Neural progenitor cell (in vitro differentiated cells): ENCODE data around the gene SLC52A3. TPM values are rescaled to one million over a fixed set of nuclear protein-coding genes. Genes with fewer than 3 reads are reported as not detected.

Experiments used
- DNase-seq: peaks from one replicate; pipeline ENCODE4 v3.0.0-alpha.2; 2016; ENCODE audit warnings: low spot score
- H2AFZ ChIP-seq: fragments of 200-600 bp; sonication (generic); replicated peaks from 2 replicates; pipeline ENCODE4 v1.6.1; 2016; ENCODE audit warnings: antibody characterized with exemption
- H3F3A ChIP-seq: fragments of 200-600 bp; sonication (generic); 2 replicates; pipeline ENCODE4 v1.6.1; 2016; ENCODE audit warnings: antibody characterized with exemption, low read depth
- H3K27ac ChIP-seq: fragments of 200-600 bp; sonication (generic); 2 replicates; pipeline ENCODE4 v1.5.1; 2016; ENCODE audit warnings: mild to moderate bottlenecking
- H3K27me3 ChIP-seq: fragments of 200-600 bp; sonication (generic); 2 replicates; pipeline ENCODE4 v1.6.1; 2016; ENCODE audit warnings: mild to moderate bottlenecking, moderate library complexity
- H3K36me3 ChIP-seq: fragments of 200-600 bp; sonication (generic); 2 replicates; pipeline ENCODE4 v1.5.1; 2016
- H3K4me1 ChIP-seq: fragments of 200-600 bp; sonication (generic); 2 replicates; pipeline ENCODE4 v1.6.1; 2016; ENCODE audit warnings: mixed run types
- H3K4me2 ChIP-seq: fragments of 200-600 bp; sonication (generic); 2 replicates; pipeline ENCODE4 v1.6.1; 2016
- H3K4me3 ChIP-seq: fragments of 200-600 bp; sonication (generic); 2 replicates; pipeline ENCODE4 v1.5.1; 2016
- H3K79me2 ChIP-seq: fragments of 200-600 bp; sonication (generic); 2 replicates; pipeline ENCODE4 v1.6.1; 2016; ENCODE audit warnings: low read depth
- H3K9ac ChIP-seq: fragments of 200-600 bp; sonication (generic); 2 replicates; pipeline ENCODE4 v1.6.1; 2016
- H3K9me3 ChIP-seq: fragments of 200-600 bp; sonication (generic); 2 replicates; pipeline ENCODE4 v1.5.1; 2016; ENCODE audit warnings: low read depth
- H4K20me1 ChIP-seq: fragments of 200-600 bp; sonication (generic); 2 replicates; pipeline ENCODE4 v1.6.1; 2016; ENCODE audit warnings: low read depth
- H3K27ac Mint-ChIP-seq: 3 replicates; pipeline ENCODE4 v1.8.0; 2021; ENCODE audit warnings: mixed read lengths
- H3K27me3 Mint-ChIP-seq: 2 replicates; pipeline ENCODE4 v1.8.0; 2022; ENCODE audit warnings: low read depth, mild to moderate bottlenecking, inconsistent platforms, moderate library complexity, mixed read lengths; ENCODE audit not compliant: insufficient read depth
- H3K36me3 Mint-ChIP-seq: 3 replicates; pipeline ENCODE4 v1.8.0; 2021; ENCODE audit warnings: mixed read lengths
- H3K4me1 Mint-ChIP-seq: 3 replicates; pipeline ENCODE4 v1.8.0; 2021; ENCODE audit warnings: mixed read lengths
- H3K4me3 Mint-ChIP-seq: 3 replicates; pipeline ENCODE4 v1.8.0; 2021; ENCODE audit warnings: mild to moderate bottlenecking, moderate library complexity, mixed read lengths
- H3K9me3 Mint-ChIP-seq: 3 replicates; pipeline ENCODE4 v1.8.0; 2020; ENCODE audit warnings: mixed read lengths
- EZH2 ChIP-seq: fragments of 200-600 bp; sonication (generic); IDR thresholded peaks from 2 replicates; pipeline ENCODE4 v1.6.1; 2017; ENCODE audit warnings: antibody characterized with exemption, mild to moderate bottlenecking, moderate library complexity
- EZH2phosphoT487 ChIP-seq: fragments of 200-600 bp; sonication (generic); IDR thresholded peaks from 2 replicates; pipeline ENCODE4 v1.6.1; 2017; ENCODE audit warnings: antibody characterized with exemption
- total RNA-seq: library from RNA; depleted of rRNA; stranded (reverse); fragments of >200 nt; gene quantifications from 2 replicates; pipeline ENCODE4 v1.2.3, GENCODE V29; 2015; ENCODE audit warnings: low replicate concordance
- TF ChIP-seq, protein P1 (sequence below): fragments of 200-600 bp; sonication (generic); IDR thresholded peaks from 2 replicates; pipeline ENCODE4 v1.5.1; 2017; ENCODE audit warnings: antibody characterized with exemption, mild to moderate bottlenecking

The SLC52A3 gene
- total RNA-seq, 1 donor from 2014 or later, result not detected

DNA sequence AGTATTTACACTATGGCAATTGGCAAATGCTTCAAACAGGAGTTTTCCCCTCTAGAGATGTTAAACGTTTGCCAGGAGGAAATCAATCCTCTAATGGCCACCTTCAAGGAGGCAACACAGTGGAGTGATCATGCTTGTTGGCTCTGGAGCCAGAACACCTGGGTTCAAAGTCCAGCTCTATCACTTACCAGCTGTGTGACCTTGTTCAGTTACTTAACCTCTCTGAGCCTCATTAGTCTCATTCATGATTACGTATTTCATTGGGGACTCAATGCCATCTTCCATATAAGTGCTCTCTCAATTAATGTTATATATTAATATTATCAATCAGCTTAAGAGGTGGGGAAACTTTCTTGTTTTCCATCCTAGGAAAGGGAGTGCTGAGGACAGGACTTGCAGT lies 26.1 kb downstream of the SLC52A3 start:
- Histone ChIP-seq H3K27ac (no peak overlapping the region), H3K79me2 (no peaks in the 10 kb centered on the region), H3F3A (no peaks in the 10 kb centered on the region), H3K4me2 (no peak overlapping the region), H3K9me3 (peaks cover 12% of the 10 kb centered on the region), H3K36me3 (no peaks in the 10 kb centered on the region), H3K27me3 (no peaks in the 10 kb centered on the region), H3K9ac (no peak overlapping the region), H3K4me1 (no peaks in the 10 kb centered on the region), H2AFZ (no peak overlapping the region), H3K4me3 (no peak overlapping the region), H4K20me1 (no peaks in the 10 kb centered on the region)
- Mint-ChIP-seq H3K4me1 (peaks cover 3% of the 10 kb centered on the region), H3K36me3 (peaks cover 2% of the 10 kb centered on the region), H3K27ac (no peak overlapping the region), H3K4me3 (no peak overlapping the region), H3K27me3 (peaks cover 19% of the 10 kb centered on the region), H3K9me3 (peaks cover 16% of the 10 kb centered on the region)
- DNase-seq, result no peak
- TF ChIP-seq EZH2, result no peak
- TF ChIP-seq, protein P1, sequence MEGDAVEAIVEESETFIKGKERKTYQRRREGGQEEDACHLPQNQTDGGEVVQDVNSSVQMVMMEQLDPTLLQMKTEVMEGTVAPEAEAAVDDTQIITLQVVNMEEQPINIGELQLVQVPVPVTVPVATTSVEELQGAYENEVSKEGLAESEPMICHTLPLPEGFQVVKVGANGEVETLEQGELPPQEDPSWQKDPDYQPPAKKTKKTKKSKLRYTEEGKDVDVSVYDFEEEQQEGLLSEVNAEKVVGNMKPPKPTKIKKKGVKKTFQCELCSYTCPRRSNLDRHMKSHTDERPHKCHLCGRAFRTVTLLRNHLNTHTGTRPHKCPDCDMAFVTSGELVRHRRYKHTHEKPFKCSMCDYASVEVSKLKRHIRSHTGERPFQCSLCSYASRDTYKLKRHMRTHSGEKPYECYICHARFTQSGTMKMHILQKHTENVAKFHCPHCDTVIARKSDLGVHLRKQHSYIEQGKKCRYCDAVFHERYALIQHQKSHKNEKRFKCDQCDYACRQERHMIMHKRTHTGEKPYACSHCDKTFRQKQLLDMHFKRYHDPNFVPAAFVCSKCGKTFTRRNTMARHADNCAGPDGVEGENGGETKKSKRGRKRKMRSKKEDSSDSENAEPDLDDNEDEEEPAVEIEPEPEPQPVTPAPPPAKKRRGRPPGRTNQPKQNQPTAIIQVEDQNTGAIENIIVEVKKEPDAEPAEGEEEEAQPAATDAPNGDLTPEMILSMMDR, result no peak

DNA sequence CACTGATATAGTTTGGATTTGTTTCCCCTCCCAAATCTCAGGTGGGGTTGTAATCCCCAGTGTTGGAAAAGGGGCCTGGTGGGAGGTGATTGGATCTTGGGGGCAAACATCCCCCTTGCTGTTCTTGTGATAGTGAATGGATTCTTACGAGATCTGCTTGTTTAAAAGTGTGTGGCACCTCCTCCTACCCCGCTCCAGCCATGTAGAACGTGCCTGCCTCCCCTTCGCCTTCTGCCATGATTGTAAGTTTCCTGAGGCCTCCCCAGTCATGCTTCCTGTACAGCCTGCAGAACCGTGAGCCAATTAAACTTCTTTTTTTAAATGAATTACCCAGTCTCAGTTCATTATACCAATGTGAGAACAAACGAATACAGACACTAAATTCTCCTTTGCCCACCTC lies 26.7 kb downstream of the SLC52A3 start:
- no peaks in the 10 kb centered on the region for H3K36me3 ChIP-seq
- peak overlapping the region; percentile 51 for H3K4me3 Mint-ChIP-seq
- H3K9ac ChIP-seq, result no peak overlapping the region
- DNase-seq, result no peak
- no peaks in the 10 kb centered on the region for H3K4me1 ChIP-seq
- no peak overlapping the region for H3K4me2 ChIP-seq
- TF ChIP-seq EZH2, result no peak
- no peak for TF ChIP-seq EZH2phosphoT487
- H4K20me1 ChIP-seq, result no peaks in the 10 kb centered on the region
- H3K9me3 Mint-ChIP-seq, result peaks cover 16% of the 10 kb centered on the region
- H3K9me3 ChIP-seq, result peaks cover 12% of the 10 kb centered on the region
- H3F3A ChIP-seq, result no peaks in the 10 kb centered on the region
- no peak overlapping the region for H3K27ac Mint-ChIP-seq
- H3K79me2 ChIP-seq, result no peaks in the 10 kb centered on the region
- peaks cover 2% of the 10 kb centered on the region for H3K36me3 Mint-ChIP-seq
- H3K4me1 Mint-ChIP-seq, result peaks cover 3% of the 10 kb centered on the region
- H3K27me3 Mint-ChIP-seq, result peaks cover 19% of the 10 kb centered on the region
- no peak overlapping the region for H3K4me3 ChIP-seq
- H3K27me3 ChIP-seq, result no peaks in the 10 kb centered on the region
- no peak overlapping the region for H3K27ac ChIP-seq
- no peak overlapping the region for H2AFZ ChIP-seq

GRCh38 chr20:740162-740561 lies 28.1 kb downstream of the SLC52A3 start:
- peaks cover 6% of the 10 kb centered on the region for H3K9me3 Mint-ChIP-seq
- Histone ChIP-seq H3F3A (no peaks in the 10 kb centered on the region), H2AFZ (no peak overlapping the region), H3K27ac (no peak overlapping the region), H3K27me3 (no peaks in the 10 kb centered on the region), H3K4me3 (no peak overlapping the region), H3K36me3 (no peaks in the 10 kb centered on the region), H3K79me2 (no peaks in the 10 kb centered on the region), H3K9me3 (peaks cover under 1% of the 10 kb centered on the region), H4K20me1 (no peaks in the 10 kb centered on the region), H3K9ac (no peak overlapping the region), H3K4me1 (no peaks in the 10 kb centered on the region), H3K4me2 (no peak overlapping the region)
- TF ChIP-seq EZH2 (no peak), EZH2phosphoT487 (no peak)
- H3K27me3 Mint-ChIP-seq, result peaks cover 20% of the 10 kb centered on the region
- peaks cover 3% of the 10 kb centered on the region for H3K4me1 Mint-ChIP-seq
- no peak overlapping the region for H3K27ac Mint-ChIP-seq
- H3K36me3 Mint-ChIP-seq, result peaks cover 2% of the 10 kb centered on the region
- no peak for DNase-seq
- H3K4me3 Mint-ChIP-seq, result no peak overlapping the region

GRCh38 chr20:739736-740135 lies 28.6 kb downstream of the SLC52A3 start:
- H3K4me3 Mint-ChIP-seq, result no peak overlapping the region

More at GRCh38 chr20:739736-740135, 28.6 kb downstream of the SLC52A3 start:
- no peak for DNase-seq
- no peaks in the 10 kb centered on the region for H3K4me1 ChIP-seq
- no peaks in the 10 kb centered on the region for H3K79me2 ChIP-seq
- no peak overlapping the region for H3K4me2 ChIP-seq
- TF ChIP-seq EZH2phosphoT487, result no peak
- TF ChIP-seq, protein P1, result no peak
- no peak for TF ChIP-seq EZH2
- no peak overlapping the region for H3K9ac ChIP-seq
- no peak overlapping the region for H3K4me3 ChIP-seq
- no peak overlapping the region for H2AFZ ChIP-seq
- no peak overlapping the region for H3K27ac ChIP-seq
- H3K36me3 ChIP-seq, result no peaks in the 10 kb centered on the region
- peaks cover 4% of the 10 kb centered on the region for H3K9me3 Mint-ChIP-seq
- peaks cover 15% of the 10 kb centered on the region for H3K27me3 Mint-ChIP-seq
- no peak overlapping the region for H3K27ac Mint-ChIP-seq
- H4K20me1 ChIP-seq, result no peaks in the 10 kb centered on the region
- H3K27me3 ChIP-seq, result no peaks in the 10 kb centered on the region
- peaks cover 3% of the 10 kb centered on the region for H3K4me1 Mint-ChIP-seq
- no peaks in the 10 kb centered on the region for H3K9me3 ChIP-seq
- H3K36me3 Mint-ChIP-seq, result peaks cover 2% of the 10 kb centered on the region
- H3F3A ChIP-seq, result no peaks in the 10 kb centered on the region
